Omental fat pad (tissue), 4 donors: ENCODE results near the gene SHISA7. TPM values are rescaled to one million over a fixed set of nuclear protein-coding genes. Genes with fewer than 3 reads are reported as not detected.

Experiments used
- ATAC-seq: fragments of 150-250 bp; one replicate; pipeline ENCODE4 v1.9.1; 2016; ENCODE audit warnings: mild to moderate bottlenecking, moderate library complexity; ENCODE audit not compliant: low FRiP score
- DNase-seq: peaks from one replicate; pipeline ENCODE4 v3.0.0-alpha.2; 2019; ENCODE audit warnings: low spot score
- total RNA-seq, 4 donors: library from RNA; depleted of rRNA; stranded (reverse); fragments of >200 nt; gene quantifications; one replicate each; pipeline ENCODE4 v1.1.0, GENCODE V29; 2016
- TF ChIP-seq, protein P1 (sequence below), 3 donors: fragments of 450-650 bp; IDR thresholded peaks; one replicate each; pipeline ENCODE4 v1.5.1; 2016 to 2017; ENCODE audit warnings: antibody characterized with exemption in 3 of 3, mild to moderate bottlenecking in 3 of 3, moderate library complexity in 2 of 3

Gene SHISA7
- total RNA-seq, 4 donors from 2014 or later: not detected

DNA sequence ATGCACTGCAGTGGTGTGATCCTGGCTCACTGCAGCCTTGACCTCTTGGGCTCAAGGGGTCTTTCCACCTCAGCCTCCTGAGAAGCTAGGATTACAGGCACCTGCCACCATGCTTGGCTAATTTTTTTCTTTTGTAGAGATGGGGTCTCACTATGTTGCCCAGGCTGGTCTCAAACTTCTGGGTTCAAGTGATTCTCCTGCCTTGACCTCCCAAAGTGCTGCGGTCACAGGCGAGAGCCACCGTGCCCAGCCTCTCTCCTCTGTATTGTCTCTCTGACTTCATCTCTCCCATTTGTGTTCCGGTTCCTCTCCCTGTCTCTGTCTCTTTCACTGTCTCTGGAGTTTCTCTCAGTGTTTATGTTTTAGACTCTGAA, 23.1 kb upstream of the SHISA7 start:
- ATAC-seq (no peak), DNase-seq (no peak)
- TF ChIP-seq, protein P1, sequence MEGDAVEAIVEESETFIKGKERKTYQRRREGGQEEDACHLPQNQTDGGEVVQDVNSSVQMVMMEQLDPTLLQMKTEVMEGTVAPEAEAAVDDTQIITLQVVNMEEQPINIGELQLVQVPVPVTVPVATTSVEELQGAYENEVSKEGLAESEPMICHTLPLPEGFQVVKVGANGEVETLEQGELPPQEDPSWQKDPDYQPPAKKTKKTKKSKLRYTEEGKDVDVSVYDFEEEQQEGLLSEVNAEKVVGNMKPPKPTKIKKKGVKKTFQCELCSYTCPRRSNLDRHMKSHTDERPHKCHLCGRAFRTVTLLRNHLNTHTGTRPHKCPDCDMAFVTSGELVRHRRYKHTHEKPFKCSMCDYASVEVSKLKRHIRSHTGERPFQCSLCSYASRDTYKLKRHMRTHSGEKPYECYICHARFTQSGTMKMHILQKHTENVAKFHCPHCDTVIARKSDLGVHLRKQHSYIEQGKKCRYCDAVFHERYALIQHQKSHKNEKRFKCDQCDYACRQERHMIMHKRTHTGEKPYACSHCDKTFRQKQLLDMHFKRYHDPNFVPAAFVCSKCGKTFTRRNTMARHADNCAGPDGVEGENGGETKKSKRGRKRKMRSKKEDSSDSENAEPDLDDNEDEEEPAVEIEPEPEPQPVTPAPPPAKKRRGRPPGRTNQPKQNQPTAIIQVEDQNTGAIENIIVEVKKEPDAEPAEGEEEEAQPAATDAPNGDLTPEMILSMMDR (IDR thresholded peaks at IDR 0.05): no peak

DNA sequence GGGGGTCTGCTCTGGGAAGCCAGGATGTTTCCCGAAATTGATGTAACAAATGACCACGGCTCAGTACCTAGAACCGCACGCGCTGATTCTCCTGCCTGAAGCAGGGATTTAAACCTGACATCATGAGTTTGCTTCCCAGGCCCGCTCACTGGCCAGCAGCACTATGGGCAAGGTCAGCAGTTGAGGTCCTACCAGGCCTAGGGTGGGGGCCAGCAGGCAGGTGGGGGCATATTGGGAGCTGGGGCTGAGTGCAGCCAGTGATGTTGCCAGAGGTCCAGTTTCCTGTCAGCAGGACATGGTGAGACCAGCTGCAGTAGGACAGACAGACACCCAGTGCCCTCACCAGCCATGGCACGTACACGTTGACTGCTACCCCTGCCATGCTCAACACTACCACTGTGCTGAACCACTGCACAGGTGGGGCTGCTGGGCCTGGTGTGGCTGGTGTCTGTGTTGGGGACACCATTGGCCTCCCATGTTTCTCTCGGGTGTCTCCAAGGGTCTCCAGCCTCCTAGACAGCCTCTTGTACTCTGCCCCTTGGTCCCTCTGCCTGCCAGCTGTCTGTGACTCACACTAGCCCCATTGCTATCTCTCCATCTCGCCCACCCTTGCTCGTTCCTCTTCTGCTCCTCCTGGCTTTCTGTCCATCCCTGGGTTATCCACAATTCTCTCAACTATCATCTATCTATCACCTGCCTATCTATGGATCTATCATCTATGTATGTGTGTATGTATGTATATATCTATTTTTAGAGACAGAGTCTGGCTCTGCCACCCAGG, 22.6 kb upstream of the SHISA7 start:
- DNase-seq (no peak), ATAC-seq (no peak)
- TF ChIP-seq, protein P1 (IDR thresholded peaks at IDR 0.05): no peak

DNA sequence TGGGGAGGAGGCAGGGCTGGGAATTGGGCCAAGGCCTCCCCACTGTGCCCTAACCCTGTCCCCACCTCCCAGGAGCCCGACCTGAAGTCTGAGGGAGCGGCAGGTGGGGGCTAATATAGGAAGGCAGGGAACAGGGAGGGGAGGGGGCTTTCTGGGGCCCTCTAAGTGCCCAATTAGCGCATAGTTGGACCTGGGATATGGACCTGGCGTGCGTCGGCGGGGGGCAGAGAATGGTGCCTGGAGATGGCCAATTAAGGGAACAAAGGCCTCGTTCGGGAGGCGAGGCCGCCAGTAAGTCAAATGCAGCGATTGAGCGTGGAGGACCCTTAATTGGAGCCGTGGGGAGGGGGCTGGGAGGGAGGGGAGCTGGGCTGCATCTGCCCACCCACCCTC, 21.6 kb upstream of the SHISA7 start, which contains the start of gene C19orf85:
Gene C19orf85, minus strand, starts transcription at position 90 of the 393 bp plus-strand sequence. CDS start 197 bp downstream, outside the sequence.
- TF ChIP-seq, protein P1 (IDR thresholded peaks at IDR 0.05): no peak
- DNase-seq (no peak), ATAC-seq (no peak)

DNA sequence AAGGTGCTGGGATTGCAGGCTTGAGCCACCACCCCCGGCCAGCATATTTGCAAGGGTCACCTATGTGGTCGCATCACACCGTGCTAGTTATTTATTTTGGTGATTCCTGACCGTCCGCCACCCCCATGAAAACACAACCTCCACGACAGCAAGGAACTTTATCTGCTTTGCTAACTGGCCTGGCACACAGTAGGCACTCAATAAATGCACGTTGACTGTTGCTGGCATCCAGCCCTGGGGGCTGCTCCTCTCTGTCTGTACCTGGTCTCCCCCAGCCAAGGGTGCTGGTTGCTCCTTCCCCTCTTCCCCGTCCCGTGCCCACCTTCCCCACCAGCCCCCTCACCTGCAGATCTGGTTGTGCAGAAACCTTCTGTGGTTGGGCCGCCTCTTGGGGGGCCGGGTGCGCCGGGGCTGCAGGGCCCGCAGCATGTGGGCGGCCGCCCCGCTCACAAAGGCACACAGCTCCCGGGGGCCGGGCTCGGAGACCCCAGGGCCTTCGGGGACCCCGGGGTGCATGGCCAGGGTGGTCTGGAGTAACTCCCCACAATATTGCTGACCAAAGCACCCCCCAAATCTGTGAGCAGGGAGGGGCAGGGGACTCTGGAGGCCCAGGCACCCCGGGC, 21.1 kb upstream of the SHISA7 start:
- DNase-seq (no peak), ATAC-seq (no peak)
- TF ChIP-seq, protein P1 (IDR thresholded peaks at IDR 0.05): no peak

DNA sequence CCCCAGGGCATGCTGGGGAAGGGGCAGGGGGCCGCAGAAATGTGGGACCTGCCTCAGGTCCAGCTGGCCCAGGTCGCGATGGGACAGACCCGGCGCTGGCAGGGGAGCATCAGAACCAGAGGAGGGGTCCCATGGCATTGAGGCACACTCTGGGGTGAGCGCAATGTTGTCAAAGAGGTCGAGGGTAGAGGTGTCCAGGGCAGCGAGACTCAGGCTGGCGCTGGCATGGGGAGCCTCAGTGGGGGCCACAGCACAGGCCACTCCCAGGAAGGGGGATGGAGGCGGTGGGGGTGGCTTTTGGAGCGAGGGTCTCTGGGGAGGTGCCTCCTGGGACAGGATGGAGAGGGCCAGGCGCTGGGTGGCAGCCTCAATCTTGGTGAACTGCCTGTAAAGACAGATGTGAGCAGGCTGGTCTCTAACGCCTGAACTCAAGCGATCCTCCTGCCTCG, 20.5 kb upstream of the SHISA7 start:
- ATAC-seq (no peak), DNase-seq (no peak)
- TF ChIP-seq, protein P1 (IDR thresholded peaks at IDR 0.05): no peak

DNA sequence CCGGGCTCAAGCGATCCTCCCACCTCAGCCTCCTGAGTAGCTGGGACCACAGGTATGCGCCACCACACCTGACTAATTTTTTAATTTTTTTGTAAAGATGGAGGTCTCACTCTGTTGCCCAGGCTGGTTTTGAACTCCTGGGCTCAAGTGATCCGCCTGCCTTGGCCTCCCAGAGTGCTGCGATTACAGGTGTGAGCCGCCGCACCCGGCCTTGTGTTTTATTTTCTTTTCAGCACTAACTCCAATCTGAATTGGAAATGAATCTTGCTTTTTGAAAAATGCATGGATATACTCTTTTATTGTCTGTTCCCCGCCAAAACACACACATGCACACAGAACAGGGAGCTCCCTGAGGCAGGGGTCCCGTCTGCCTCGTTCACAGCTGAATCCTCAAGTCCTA, 19.6 kb upstream of the SHISA7 start:
- TF ChIP-seq, protein P1 (IDR thresholded peaks at IDR 0.05): no peak
- ATAC-seq (no peak), DNase-seq (no peak)
